Activated CD8-positive, alpha-beta memory T cell treated with anti-CD3 and anti-CD28 coated beads for 48 hours (primary cell): Measurements from ENCODE around the gene TRIM40.

Experiments used
- DNase-seq, 3 experiments: peaks; one replicate each; pipeline ENCODE4 v3.0.0-alpha.2; 2020; ENCODE audit warnings: low read depth in 2 of 3, low spot score in 2 of 3

Gene TRIM40

GRCh38 chr6:30147096-30147495, 11.2 kb downstream of the TRIM40 start:
- no peak for DNase-seq

DNA sequence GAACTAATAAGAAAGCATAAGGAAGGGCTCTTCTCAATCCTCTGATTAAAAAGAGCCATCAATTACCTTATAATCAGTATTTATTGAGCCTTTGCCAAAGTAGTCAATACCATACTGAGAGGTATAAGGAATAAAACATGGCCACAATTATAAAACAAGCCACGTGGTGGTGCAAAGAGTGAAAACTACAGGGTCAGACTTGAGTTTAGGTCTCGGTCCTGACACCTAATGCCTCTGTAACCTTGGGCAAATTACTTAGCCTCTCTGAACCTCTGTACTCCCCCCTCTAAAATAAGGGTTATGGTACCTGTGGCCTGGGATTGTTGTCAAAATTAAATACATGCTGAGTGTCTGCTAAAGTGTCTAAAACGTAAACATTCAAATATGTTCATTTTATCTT, 13.3 kb downstream of the TRIM40 start:
- DNase-seq: no peak

- DNase-seq: no peak
Observed at GRCh38 chr6:30149858-30150550, 14.1 kb downstream of the TRIM40 start.

DNA sequence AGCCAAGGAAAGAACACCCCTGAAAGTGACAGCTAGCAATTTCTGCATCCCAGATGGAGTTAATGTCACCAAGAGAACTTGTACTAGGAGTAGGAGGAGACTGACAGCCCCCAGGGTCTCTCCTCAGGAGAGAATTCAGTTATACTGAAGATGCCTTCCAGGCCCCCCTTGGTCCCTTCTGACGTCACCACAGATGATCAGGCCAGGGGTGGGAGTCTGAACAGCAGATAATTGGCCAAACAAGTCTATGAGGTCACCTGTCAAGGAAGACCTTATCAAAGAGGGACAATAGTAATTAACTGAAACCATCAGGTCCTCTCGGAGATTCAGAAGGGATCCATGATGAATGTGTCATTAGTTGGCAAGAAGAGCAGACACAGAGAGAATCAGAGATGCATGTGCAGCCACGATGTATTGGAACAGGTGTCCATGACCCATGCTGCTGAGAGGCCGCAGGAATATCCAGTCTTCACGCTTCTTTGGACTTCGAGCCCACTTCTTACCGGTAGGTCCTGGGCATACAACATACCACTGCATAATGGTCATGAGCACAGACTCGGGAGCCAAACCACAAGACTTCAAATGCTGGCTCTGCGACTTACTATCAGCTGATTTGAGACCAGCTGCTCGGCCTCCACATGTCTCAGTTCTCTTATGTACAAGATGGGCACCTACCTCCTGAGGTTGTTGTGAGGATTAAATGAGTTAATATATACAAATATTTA, 14.9 kb downstream of the TRIM40 start:
- no peak for DNase-seq

- no peak for DNase-seq
Observed at GRCh38 chr6:30151580-30151979, 15.6 kb downstream of the TRIM40 start.

GRCh38 chr6:30152016-30152673, 16.2 kb downstream of the TRIM40 start:
- no peak for DNase-seq

- DNase-seq: no peak
Observed at GRCh38 chr6:30152910-30153610, 17.1 kb downstream of the TRIM40 start.

DNA sequence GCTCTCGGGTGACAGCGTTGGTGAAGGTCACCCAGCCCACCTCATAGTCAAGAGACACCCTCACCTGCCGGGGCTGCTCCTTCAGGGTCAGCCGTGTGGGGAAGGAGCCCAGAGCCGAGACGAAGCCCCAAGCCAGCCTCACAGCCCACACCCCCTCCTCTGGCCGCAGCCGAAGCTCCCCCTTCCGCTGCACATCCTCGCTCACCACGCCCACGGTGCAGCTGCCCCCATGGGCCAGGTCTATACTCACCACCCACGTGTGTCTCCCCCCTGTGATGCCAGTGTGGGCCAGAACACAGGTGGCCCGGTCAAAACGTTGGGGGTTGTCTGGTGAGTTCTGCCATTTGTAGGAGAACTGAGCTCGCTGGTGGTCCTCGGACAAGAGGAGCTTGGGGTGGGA, 18.1 kb downstream of the TRIM40 start:
- no peak for DNase-seq

- no peak for DNase-seq
Observed at GRCh38 chr6:30154709-30155519, 19.0 kb downstream of the TRIM40 start.

GRCh38 chr6:30155520-30156261, 19.8 kb downstream of the TRIM40 start:
- no peak for DNase-seq

GRCh38 chr6:30156262-30156599, 20.3 kb downstream of the TRIM40 start:
- DNase-seq: no peak

DNA sequence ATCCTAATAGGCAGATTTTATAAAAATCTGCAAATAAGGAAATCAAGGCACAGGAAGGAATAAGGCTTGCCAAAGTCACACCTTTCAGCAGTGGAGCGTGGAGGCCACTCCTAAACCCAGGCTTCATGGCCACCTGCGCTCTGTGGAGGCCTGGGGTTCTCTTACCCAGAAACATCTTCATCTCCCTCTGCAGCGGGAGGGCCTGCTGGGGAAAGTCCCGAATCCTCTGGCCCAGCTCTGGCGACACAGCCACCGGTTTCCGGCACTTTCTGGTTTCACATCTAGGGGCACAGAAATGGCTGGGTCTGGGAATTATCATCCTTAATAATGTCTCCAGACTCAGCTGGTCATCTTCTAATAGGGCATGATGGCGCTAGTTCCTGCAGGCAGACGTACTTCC, 20.8 kb downstream of the TRIM40 start:
- DNase-seq: no peak

DNA sequence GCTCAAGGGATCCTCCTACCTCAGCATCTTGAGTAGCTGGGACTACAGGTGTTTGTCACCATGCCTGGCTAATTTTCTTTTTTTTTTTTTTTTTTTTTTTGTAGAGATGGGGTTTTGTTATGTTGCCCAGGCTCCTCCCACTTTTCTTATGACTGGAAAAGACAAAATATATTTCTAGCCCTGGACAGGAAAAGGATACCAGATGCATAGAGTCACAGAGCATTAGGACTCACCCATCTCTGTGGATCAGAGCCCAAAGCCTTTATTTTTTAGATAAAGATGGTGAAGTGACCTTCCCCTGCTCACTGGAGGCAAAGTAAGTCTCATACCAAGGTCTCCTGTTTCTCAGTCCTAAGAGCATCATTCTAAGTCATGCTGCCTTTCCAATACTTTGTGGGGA, 21.6 kb downstream of the TRIM40 start:
- DNase-seq: no peak

GRCh38 chr6:30157999-30158398, 22.1 kb downstream of the TRIM40 start:
- no peak for DNase-seq

DNA sequence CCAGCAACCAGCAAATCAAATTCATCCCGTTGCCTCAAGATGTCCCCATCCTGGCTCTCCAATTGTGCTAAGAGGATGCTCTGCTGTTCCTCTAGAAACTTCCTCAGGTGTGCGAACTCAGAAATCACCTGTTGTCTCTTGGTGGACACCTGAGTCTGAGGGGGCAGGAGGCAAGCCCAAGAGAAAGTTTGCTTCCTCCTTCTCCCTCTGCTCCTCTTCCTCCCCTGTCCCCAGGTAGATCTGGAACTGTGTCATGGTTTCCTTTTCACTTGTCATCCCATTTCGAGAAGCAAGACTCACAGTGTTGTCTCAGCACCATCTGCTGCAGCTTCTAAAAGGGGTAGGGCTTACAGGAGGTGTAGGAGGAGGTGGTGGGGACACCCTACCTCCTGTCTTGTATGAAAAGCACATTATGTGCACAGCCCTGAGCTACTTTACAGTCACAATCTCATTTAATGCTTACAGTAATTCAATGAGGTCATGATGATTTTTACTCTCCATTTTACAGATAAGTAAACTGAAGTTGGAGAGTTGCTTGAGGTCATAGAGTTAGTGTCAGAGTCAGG, 22.6 kb downstream of the TRIM40 start:
- no peak for DNase-seq

DNA sequence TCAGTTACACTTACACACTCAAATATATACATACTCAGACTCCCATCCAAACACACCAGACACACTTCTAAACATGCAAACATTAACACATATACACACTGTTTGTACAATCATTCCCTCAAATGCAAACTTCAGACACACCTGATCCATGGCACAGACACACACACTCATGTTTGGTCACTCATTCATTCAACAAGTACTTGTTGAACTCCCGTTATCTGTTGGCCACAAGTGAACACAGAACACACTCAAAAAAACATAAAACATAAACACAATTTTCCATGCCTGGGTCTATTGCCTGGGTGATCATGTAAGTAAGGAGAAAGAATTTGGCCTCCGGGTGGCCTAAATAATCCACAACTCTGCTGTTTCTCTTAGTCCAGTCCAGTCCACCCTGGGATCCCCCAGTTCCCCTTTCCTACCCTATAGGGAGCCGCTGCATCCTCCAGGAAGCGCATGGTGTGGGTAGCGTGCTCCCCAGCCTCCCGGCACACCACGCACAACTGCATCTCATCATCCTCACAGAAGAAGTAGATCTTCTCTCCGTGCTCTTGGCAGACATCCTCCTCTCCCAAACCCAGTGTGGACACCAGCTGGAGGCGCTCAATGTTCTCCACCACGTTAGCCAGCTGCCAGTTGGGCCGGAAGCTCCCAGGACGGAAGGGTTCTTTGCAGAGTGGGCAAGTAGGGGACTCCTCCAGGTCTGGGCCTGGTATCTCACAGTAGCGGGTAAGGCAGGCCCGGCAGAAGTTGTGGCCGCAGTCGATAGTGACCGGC, 24.3 kb downstream of the TRIM40 start:
- DNase-seq: no peak

- no peak for DNase-seq
Observed at GRCh38 chr6:30160785-30161531, 25.0 kb downstream of the TRIM40 start, which contains the start of gene TRIM10. TSS of gene TRIM10 (minus strand) at chr6:30161211. CDS start at chr6:30160858, 353 bp downstream.
